Measurements from ENCODE around the gene KIAA1328. TPM values are rescaled to one million over a fixed set of nuclear protein-coding genes. Genes with fewer than 3 reads are reported as not detected.

The KIAA1328 gene
- total RNA-seq, 6 donors from 2014 or later = 10.6 to 66.0 (median 28.8) TPM

DNA sequence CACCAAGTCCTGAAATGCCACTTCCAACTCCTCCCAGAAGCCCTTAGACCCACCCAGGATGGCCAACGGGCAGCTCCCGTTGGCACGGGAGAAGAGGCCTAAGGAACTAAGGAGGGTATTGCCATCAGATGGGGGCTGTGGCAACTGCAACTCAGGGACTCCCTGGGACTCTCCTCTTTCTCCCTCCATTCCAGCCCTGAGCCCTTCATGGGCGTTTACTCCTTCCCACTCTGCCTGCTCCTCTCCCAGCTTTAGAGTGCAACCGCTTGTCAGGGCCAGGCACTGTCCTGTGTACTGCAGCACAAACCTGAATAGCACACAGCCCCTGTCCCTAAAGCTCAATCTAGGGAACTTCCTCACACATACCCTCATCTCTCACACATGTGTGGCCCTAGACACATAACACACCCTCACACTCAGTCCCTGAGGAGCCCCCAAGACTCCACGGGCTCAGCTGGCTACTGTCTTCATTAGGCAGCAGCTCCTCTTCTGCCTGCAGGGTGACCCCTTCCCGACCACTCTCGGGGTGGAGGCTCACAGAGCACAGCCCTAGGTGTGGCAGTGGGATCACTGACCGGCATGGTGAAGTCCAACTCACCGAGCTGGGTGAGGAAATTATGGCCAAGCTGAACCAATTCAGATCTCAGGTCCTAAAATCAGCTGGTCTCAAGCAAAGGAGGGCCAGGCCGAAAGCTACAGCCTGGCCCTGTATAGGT is 420.4 kb downstream of the KIAA1328 start:
- TF ChIP-seq POLR2A (IDR thresholded peaks at IDR 0.05) (no peak), EP300 (IDR thresholded peaks at IDR 0.05) (no peak), POLR2AphosphoS5 (IDR thresholded peaks at IDR 0.05) (no peak), CTCF (IDR thresholded peaks at IDR 0.05) (no peak)
- Histone ChIP-seq H3K27ac (no peak overlapping the region), H3K9me3 (no peaks in the 10 kb centered on the region), H3K36me3 (no peaks in the 10 kb centered on the region), H3K4me1 (peaks cover 3 to 12% (median 6%) of the 10 kb centered on the region in 4 donors), H3K27me3 (peaks cover 0 to 16% (median 4%) of the 10 kb centered on the region in 4 donors), H3K4me3 (no peak overlapping the region)
- WGBS, 2 donors = 70 to 73% methylated on average over 9 to 11 of the region's 11 CpGs
- DNase-seq (no peak), ATAC-seq (ENCODE audit: low FRiP score in 2 of 2) (no peak)

DNA sequence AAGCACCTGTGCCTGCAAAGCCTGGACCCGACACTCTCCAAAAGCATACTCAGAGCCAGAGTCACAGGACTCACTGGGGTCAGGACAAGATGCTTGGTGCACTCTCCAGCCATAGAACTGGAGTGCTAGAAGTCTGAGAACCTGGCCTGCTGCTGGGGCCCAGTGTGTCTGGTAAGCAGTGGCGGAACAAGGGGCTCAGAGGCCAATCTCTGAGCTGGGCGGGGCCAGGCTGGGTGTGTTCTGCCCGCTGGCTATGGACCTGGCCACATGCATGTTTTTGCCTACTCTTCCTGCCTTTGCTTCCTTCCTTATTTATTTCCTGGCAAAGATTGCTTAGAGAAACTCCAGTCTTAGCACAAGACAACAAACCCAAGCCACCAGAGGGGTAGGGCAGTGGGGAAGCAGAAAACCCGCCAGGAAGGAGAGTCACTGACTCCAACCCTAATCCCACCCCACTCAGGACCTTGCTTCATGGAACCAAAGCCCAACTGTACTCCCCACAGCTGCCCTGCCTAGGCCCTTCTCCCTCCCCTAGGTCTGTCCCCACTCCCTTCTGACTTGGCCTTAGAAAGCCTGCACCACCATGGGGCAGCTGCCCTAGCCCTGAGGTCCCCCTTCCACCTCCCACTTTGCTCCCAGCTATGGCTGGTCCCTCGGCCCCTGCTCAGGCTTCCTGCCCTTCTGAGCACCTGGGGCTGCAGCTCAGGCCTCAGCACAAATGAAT is 421.1 kb downstream of the KIAA1328 start:
- peaks cover 6 to 19% (median 8%) of the 10 kb centered on the region in 4 donors for H3K4me1 ChIP-seq
- no peak overlapping the region for H3K4me3 ChIP-seq
- WGBS, 2 donors = 73 to 74% methylated on average over 5 to 6 of the region's 6 CpGs
- ATAC-seq (ENCODE audit: low FRiP score in 2 of 2) = no peak
- no peak for TF ChIP-seq CTCF (IDR thresholded peaks at IDR 0.05)
- TF ChIP-seq POLR2A (IDR thresholded peaks at IDR 0.05) = no peak
- no peak for TF ChIP-seq EP300 (IDR thresholded peaks at IDR 0.05)
- TF ChIP-seq POLR2AphosphoS5 (IDR thresholded peaks at IDR 0.05) = no peak
- H3K36me3 ChIP-seq = no peaks in the 10 kb centered on the region
- peaks cover 0 to 19% (median 4%) of the 10 kb centered on the region in 4 donors for H3K27me3 ChIP-seq
- H3K9me3 ChIP-seq = no peaks in the 10 kb centered on the region
- H3K27ac ChIP-seq = no peak overlapping the region
- no peak for DNase-seq

GRCh38 chr18:37251679-37252078 is 422.8 kb downstream of the KIAA1328 start:
- Histone ChIP-seq H3K9me3 (no peaks in the 10 kb centered on the region), H3K4me1 (peaks cover 6 to 19% (median 8%) of the 10 kb centered on the region in 4 donors), H3K27me3 (peaks cover 0 to 19% (median 4%) of the 10 kb centered on the region in 4 donors), H3K4me3 (no peak overlapping the region), H3K27ac (no peak overlapping the region), H3K36me3 (no peaks in the 10 kb centered on the region)
- ATAC-seq (ENCODE audit: low FRiP score in 2 of 2) = no peak
- 65 to 75% methylated on average over 3 of the region's 3 CpGs for WGBS, 2 donors
- no peak for DNase-seq
- TF ChIP-seq CTCF (IDR thresholded peaks at IDR 0.05) (no peak), EP300 (IDR thresholded peaks at IDR 0.05) (no peak), POLR2A (IDR thresholded peaks at IDR 0.05) (no peak), POLR2AphosphoS5 (IDR thresholded peaks at IDR 0.05) (no peak)

DNA sequence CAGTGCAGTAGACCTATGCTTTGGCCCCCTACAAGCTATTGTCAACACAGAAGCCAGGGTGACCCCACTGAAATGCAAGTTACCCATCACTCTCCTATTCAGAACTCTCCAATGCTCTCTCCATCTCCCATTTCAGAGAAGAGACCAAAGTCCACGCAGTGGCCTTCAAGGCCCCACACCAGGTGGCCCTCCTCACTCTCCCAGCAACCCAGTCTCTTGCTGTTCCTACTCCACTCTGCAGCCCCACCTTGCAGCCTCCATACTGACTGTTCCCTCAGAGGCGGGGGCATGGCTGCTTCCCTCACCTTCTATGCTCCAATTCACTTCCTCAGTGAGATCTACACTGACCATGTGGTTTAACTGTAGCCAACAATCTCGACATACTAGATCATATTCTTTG is 423.4 kb downstream of the KIAA1328 start:
- Histone ChIP-seq H3K27ac (no peak overlapping the region), H3K9me3 (no peaks in the 10 kb centered on the region), H3K36me3 (no peaks in the 10 kb centered on the region), H3K4me3 (no peak overlapping the region), H3K27me3 (peaks cover 0 to 19% (median 4%) of the 10 kb centered on the region in 4 donors), H3K4me1 (peaks cover 6 to 19% (median 8%) of the 10 kb centered on the region in 4 donors)
- WGBS, 2 donors = 63 to 72% methylated on average over 3 of the region's 3 CpGs
- DNase-seq = no peak
- no peak for TF ChIP-seq CTCF (IDR thresholded peaks at IDR 0.05)
- no peak for TF ChIP-seq POLR2A (IDR thresholded peaks at IDR 0.05)
- no peak for TF ChIP-seq EP300 (IDR thresholded peaks at IDR 0.05)
- TF ChIP-seq POLR2AphosphoS5 (IDR thresholded peaks at IDR 0.05) = no peak
- ATAC-seq (ENCODE audit: low FRiP score in 2 of 2) = no peak

All from upper lobe of left lung (tissue), 6 donors.